K562 (cell line): ENCODE results near the gene CRYBA4. TPM values are rescaled to one million over a fixed set of nuclear protein-coding genes. Genes with fewer than 3 reads are reported as not detected.

Source experiments
- HNRNPH1 ChIP-seq: fragments of 200-400 bp; formaldehyde crosslinking; optimal IDR thresholded peaks from 2 replicates; pipeline ENCODE3; 2017; ENCODE audit warnings: low read depth, mild to moderate bottlenecking, low read length, moderate library complexity
- JUND ChIP-seq, 2 experiments: IDR thresholded peaks; 2 replicates in 1 of 2; 3 replicates in 1 of 2; pipeline ENCODE4 v1.6.1; 2011; ENCODE audit warnings: borderline replicate concordance in 2 of 2, low read depth in 2 of 2, low read length in 2 of 2, improper control_type of control experiment in 1 of 2, missing biosample characterization in 1 of 2, missing genetic modification characterization in 1 of 2, missing genetic modification reagents in 1 of 2
- MAX ChIP-seq: sonication (generic); formaldehyde crosslinking; IDR thresholded peaks from 2 replicates; pipeline ENCODE4 v1.9.0; 2022; ENCODE audit warnings: mild to moderate bottlenecking, missing genetic modification reagents
- NEUROD1 ChIP-seq: fragments of 150-350 bp; IDR thresholded peaks from 2 replicates; pipeline ENCODE4 v1.6.1; 2014; ENCODE audit warnings: borderline replicate concordance, low read length, low read depth; ENCODE audit not compliant: partially characterized antibody
- NR1H2 ChIP-seq: sonication (generic); formaldehyde crosslinking; IDR thresholded peaks from 2 replicates; pipeline ENCODE4 v1.4.0; 2020; ENCODE audit warnings: mild to moderate bottlenecking, missing genetic modification reagents
- PATZ1 ChIP-seq: fragments of 250-450 bp; sonication (Bioruptor Pico); IDR thresholded peaks from 2 replicates; pipeline ENCODE4 v1.5.0; 2020; ENCODE audit warnings: mild to moderate bottlenecking, borderline replicate concordance
- PHB ChIP-seq: fragments of 250-450 bp; sonication (Bioruptor Pico); IDR thresholded peaks from 2 replicates; pipeline ENCODE4 v1.5.0; 2021
- PHF8 ChIP-seq: fragments of 200-600 bp; sonication (generic); IDR thresholded peaks from 2 replicates; pipeline ENCODE4 v1.6.1; 2012; ENCODE audit warnings: mixed run types, mild to moderate bottlenecking, inconsistent platforms, low read length, moderate library complexity, borderline replicate concordance
- TAL1 ChIP-seq: fragments of 450-650 bp; IDR thresholded peaks from 2 replicates; pipeline ENCODE4 v1.6.1; 2016; ENCODE audit warnings: mild to moderate bottlenecking
- ZNF134 ChIP-seq: fragments of 250-450 bp; sonication (Bioruptor Pico); conservative IDR thresholded peaks from 2 replicates; pipeline ENCODE4 v1.4.0; 2020
- ZNF143 ChIP-seq: sonication (generic); formaldehyde crosslinking; IDR thresholded peaks from 2 replicates; pipeline ENCODE4 v1.9.0; 2022; ENCODE audit warnings: mild to moderate bottlenecking, missing genetic modification reagents
- ZNF79 ChIP-seq: fragments of 250-450 bp; sonication (Bioruptor Pico); IDR thresholded peaks from 2 replicates; pipeline ENCODE4 v1.4.0; 2020; ENCODE audit warnings: low read depth, mild to moderate bottlenecking, moderate library complexity
- polyA plus RNA-seq, 8 experiments: library from polyadenylated mRNA; depleted of rRNA in 4 of 8; stranded (reverse) in 5 of 8; unstranded in 3 of 8; fragments of >200 nt; fragmentation: Nextera tagmentation in 2 of 8; fragmentation: Illumina TruSeq in 1 of 8; extraction: Ambion mirVana in 2 of 8; extraction: Trizol in 1 of 8; gene quantifications; 2 replicates each; pipeline versions ENCODE4 v1.2.1 to v1.2.3, GENCODE V29; 2011 to 2014; ENCODE audit warnings: inconsistent platforms in 1 of 8, missing spikeins in 1 of 8
- total RNA-seq, 7 experiments: library from RNA; depleted of rRNA in 6 of 7; stranded (reverse); fragments of >200 nt in 6 of 7; fragmentation: Illumina TruSeq in 2 of 7; extraction: Trizol in 2 of 7; gene quantifications; 2 replicates each; pipeline versions ENCODE4 v1.2.1 to v1.2.3, GENCODE V29; 2011 to 2021; ENCODE audit warnings: low replicate concordance in 1 of 7
- TF ChIP-seq, protein P1 (sequence below): fragments of 450-650 bp; formaldehyde crosslinking; IDR thresholded peaks from 2 replicates; pipeline ENCODE4 v1.4.0; 2020; ENCODE audit warnings: mild to moderate bottlenecking, moderate library complexity
- TF ChIP-seq, protein P2 (sequence below): fragments of 250-450 bp; sonication (Bioruptor Pico); IDR thresholded peaks from 2 replicates; pipeline ENCODE4 v1.8.0; 2021; ENCODE audit warnings: moderate library complexity, mild to moderate bottlenecking, inconsistent platforms
- TF ChIP-seq, protein P3 (sequence below): fragments of 450-650 bp; IDR thresholded peaks from 2 replicates; pipeline ENCODE4 v1.6.1; 2016; ENCODE audit warnings: missing biosample characterization, missing genetic modification characterization
- TF ChIP-seq, protein P4 (sequence below): fragments of 250-450 bp; sonication (Bioruptor Pico); IDR thresholded peaks from 2 replicates; pipeline ENCODE4 v1.8.0; 2021; ENCODE audit warnings: borderline replicate concordance, mild to moderate bottlenecking, moderate library complexity; ENCODE audit not compliant: poor library complexity, severe bottlenecking
- TF ChIP-seq, protein P5 (sequence below): sonication (generic); IDR thresholded peaks from 2 replicates; pipeline ENCODE4 v1.6.1; 2016

The CRYBA4 gene
- total and polyA plus RNA-seq, 9 of the 15 experiments (the other 6 are each of a cell fraction or from before 2014, with no cell fraction given): 0.59 to 3.3 (median 1.6) TPM

GRCh38 chr22:26672590-26673468 is 51.1 kb downstream of the CRYBA4 start (continued):
- TF ChIP-seq, protein P1, sequence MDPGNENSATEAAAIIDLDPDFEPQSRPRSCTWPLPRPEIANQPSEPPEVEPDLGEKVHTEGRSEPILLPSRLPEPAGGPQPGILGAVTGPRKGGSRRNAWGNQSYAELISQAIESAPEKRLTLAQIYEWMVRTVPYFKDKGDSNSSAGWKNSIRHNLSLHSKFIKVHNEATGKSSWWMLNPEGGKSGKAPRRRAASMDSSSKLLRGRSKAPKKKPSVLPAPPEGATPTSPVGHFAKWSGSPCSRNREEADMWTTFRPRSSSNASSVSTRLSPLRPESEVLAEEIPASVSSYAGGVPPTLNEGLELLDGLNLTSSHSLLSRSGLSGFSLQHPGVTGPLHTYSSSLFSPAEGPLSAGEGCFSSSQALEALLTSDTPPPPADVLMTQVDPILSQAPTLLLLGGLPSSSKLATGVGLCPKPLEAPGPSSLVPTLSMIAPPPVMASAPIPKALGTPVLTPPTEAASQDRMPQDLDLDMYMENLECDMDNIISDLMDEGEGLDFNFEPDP (CRISPR knock-in tag): no peak
- no peak for TF ChIP-seq PATZ1 (CRISPR knock-in tag)
- TF ChIP-seq ZNF134 (CRISPR knock-in tag): no peak
- no peak for TF ChIP-seq NR1H2 (CRISPR knock-in tag)
- TF ChIP-seq MAX (CRISPR knock-in tag): peak; percentile 57; the same call in 1 of the 2 replicates
- TF ChIP-seq, protein P2, sequence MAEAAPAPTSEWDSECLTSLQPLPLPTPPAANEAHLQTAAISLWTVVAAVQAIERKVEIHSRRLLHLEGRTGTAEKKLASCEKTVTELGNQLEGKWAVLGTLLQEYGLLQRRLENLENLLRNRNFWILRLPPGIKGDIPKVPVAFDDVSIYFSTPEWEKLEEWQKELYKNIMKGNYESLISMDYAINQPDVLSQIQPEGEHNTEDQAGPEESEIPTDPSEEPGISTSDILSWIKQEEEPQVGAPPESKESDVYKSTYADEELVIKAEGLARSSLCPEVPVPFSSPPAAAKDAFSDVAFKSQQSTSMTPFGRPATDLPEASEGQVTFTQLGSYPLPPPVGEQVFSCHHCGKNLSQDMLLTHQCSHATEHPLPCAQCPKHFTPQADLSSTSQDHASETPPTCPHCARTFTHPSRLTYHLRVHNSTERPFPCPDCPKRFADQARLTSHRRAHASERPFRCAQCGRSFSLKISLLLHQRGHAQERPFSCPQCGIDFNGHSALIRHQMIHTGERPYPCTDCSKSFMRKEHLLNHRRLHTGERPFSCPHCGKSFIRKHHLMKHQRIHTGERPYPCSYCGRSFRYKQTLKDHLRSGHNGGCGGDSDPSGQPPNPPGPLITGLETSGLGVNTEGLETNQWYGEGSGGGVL (CRISPR knock-in tag): no peak
- no peak for TF ChIP-seq HNRNPH1
- 0 out of 2 replicates have a peak, but pooled peaks have one; percentile 12 for TF ChIP-seq PHB (CRISPR knock-in tag)
- TF ChIP-seq, protein P3, sequence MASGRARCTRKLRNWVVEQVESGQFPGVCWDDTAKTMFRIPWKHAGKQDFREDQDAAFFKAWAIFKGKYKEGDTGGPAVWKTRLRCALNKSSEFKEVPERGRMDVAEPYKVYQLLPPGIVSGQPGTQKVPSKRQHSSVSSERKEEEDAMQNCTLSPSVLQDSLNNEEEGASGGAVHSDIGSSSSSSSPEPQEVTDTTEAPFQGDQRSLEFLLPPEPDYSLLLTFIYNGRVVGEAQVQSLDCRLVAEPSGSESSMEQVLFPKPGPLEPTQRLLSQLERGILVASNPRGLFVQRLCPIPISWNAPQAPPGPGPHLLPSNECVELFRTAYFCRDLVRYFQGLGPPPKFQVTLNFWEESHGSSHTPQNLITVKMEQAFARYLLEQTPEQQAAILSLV (tag): no peak
- TF ChIP-seq NEUROD1: no peak
- no peak for TF ChIP-seq TAL1
- TF ChIP-seq ZNF143: no peak
- TF ChIP-seq PHF8: peak; percentile 69; the same call in 1 of the 2 replicates
- TF ChIP-seq, protein P4, sequence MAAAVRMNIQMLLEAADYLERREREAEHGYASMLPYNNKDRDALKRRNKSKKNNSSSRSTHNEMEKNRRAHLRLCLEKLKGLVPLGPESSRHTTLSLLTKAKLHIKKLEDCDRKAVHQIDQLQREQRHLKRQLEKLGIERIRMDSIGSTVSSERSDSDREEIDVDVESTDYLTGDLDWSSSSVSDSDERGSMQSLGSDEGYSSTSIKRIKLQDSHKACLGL (CRISPR knock-in tag): no peak
- TF ChIP-seq JUND (IDR thresholded peaks at IDR 0.05; ENCODE audit: borderline replicate concordance, low read depth, low read length): 0 out of 2 replicates have a peak, but pooled peaks have one; percentile 14
- TF ChIP-seq JUND (tag; IDR thresholded peaks at IDR 0.05; ENCODE audit: borderline replicate concordance, low read depth, low read length): no peak; the same call in 2 of the 3 replicates
- TF ChIP-seq, protein P5, sequence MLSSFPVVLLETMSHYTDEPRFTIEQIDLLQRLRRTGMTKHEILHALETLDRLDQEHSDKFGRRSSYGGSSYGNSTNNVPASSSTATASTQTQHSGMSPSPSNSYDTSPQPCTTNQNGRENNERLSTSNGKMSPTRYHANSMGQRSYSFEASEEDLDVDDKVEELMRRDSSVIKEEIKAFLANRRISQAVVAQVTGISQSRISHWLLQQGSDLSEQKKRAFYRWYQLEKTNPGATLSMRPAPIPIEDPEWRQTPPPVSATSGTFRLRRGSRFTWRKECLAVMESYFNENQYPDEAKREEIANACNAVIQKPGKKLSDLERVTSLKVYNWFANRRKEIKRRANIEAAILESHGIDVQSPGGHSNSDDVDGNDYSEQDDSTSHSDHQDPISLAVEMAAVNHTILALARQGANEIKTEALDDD: 0 out of 2 replicates have a peak, but pooled peaks have one; percentile 63
- TF ChIP-seq ZNF79 (CRISPR knock-in tag): no peak
